NCI-H69 (cell line): ENCODE results near the gene PRR5L.
"Not testable (repeated sequence)": the region's sequence is repeated elsewhere in the genome, so short reads cannot be mapped to it uniquely, and the experiment has no call there.

ENCODE experiments used
- DNase-seq: peaks from one replicate; lab custom pipeline; 2025; lab: John Stamatoyannopoulos, UW

PRR5L gene

DNA sequence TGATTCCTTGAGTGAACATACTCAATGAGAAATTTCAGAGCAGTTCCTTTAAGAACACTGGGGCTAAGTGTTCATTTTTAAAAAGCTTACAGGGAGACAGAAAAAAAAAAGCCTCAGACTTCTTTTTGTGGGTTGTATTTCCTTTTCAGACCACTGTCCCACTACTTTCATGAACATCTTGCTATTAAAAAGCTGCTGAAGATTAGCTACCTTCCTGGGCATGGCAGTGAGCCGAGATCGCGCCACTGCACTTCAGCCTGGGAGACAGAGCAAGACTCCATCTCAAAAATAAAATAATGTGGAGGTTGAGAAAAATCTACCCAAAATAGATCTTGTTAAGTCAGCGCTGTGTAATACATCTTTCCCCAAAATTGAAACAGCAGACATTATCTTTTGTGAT, 203.2 kb downstream of the PRR5L start:
- DNase-seq, result no peak

DNA sequence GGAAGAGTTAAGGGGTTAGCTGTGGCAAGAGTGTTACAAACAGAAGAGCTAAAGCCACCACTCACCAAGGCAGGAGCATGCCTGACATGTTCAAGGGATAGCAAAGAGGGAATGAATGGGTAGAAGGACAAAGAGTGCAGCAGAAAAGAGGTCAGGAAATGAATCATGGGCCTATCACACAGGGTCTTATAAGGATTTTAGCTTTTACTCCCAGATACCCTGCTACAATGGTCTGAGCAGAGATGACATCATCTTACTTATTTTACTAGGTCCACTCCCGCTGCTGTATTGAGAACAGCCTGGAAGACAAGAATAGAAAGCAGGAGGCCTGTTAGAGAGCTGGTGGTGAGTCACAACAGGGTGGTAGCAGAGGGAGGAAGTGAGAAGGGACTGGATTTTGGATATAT, 204.2 kb downstream of the PRR5L start:
- peak; percentile 16 for DNase-seq

DNA sequence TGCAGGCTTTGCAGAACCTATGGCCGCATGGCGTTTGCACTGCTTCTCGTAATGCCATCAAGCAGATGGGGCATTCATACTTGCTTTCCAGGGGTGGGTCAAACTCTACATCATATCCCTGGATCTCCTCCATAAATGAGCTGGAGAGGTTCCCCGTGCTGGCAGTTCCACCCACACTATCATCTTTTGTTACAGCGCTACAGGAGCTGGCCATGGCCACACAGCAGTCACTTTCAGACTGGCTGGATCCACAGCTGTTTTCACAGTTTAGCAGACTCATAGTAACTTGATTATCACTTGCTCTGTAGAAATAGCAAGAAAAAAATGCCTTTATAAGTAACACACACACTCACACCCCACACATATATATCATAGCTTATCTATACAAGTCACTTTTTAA, 205.1 kb downstream of the PRR5L start:
- DNase-seq, result no peak

DNA sequence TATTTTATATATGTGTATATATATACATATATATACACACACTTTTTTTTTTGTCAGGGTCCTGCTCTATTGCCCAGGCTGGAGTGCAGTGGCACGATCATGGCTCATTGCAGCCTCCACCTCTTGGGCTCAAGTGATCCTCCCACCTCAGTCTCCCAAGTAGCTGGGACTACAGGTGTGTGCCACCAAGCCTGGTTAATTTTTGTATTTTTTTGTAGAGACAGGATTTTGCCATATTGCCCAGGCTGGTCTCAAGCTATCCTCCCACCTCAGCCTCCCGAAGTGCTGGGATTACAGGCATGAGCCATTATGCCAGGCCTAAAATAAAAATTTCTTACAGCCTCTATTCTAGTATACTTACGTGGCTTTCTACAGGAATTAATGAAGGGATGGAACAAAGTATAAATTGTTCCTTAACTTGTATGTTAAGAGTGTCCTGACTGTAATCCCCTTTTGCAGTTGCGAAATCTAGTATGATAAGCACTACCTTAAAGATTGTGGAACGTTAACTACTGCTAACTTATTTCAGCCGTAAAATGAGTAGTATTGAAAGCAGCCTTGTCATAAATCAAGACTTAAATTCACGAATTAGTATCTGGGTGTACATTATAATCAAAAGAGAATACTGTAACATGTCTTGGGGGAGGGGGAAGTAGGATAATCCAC, 211.9 kb downstream of the PRR5L start:
- DNase-seq, result no peak

DNA sequence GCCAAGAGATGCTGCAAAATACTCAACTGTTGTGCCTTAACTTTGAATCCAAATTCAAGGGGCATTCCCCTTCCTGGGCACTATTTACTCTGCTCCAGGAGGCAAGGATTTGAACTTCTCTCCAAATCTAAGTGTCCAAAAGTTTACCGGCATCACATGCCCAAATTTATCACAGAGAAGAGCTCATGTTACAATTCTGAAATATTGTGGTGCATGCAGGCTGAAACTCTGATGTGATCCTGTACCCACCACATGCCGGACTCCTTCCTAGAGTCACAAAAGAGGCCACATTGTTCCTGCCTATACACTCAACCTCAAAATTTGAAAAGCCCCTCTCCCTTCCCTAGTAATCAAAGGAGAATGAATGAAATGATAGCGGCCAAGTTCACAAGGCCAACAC, 212.7 kb downstream of the PRR5L start:
- no peak for DNase-seq

DNA sequence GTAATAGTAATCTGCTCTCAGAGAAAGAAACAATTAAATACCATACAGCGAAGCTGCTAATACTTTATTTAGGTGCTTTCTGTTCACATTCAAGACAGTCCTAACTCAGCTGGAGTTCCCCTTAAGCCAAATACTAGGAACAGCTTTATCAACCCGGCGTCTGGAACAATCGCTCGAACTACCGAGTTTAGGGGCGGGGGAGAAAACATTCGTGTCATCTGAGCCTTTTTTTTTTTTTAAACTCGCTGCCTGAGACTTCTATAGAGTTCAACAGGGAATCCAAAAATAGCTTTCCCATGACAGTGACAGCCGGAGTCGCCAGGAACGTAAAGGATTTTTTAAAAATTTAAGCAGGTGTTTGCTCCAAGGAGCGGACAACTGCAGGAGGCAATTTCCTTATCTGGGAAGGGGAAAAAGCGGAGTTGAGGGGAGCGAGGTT, 213.1 kb downstream of the PRR5L start:
- DNase-seq, result peak; percentile 52

DNA sequence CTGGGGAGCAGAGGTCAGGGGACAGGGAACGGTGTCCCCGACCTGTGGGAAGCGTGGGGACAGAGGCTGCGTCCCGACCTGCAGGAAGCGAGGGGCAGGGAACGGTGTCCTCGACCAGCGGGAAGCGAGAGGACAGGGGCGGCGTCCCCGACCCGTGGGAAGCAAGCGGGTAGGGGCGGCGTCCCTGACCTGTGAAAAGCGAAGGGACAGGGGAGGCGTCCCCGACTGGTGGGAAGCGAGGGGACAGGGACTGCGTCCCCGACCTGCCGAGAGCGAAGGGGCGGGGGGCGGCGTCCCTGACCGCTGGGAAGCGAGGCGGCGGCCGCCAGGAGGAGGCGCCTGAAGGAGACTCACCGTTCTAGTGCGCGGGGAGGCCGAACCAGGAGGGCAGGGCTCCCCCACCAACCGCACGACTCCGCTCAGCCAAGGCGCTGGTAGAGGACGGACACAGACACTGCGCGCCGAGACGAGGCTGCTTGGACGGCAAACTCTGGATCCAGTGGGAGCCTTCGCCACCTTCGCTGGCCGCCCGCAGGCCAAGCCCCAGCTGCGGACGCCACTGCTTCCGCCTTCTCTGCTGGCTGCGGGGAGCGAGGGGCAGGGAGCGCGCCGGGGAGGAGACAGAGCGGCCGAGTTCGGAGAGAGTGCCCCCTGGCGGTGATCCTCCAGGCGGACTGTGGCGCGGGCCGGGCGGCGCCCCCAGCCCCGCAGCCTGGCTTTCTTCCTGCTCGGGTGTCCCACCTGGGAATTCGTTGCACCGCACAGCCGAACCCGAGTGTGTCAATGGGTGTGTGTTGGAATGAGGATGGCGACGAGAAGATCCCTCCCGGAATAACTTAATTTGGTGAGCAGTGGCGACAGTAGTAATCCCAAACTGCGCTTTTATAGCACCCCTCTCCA, 213.9 kb downstream of the PRR5L start, which contains the start of gene TRAF6:
TRAF6 (minus strand) TSS at position 579 of the 900 bp plus-strand sequence. CDS start 8,757 bp downstream, outside the sequence.
- DNase-seq, result peak; percentile 93

DNA sequence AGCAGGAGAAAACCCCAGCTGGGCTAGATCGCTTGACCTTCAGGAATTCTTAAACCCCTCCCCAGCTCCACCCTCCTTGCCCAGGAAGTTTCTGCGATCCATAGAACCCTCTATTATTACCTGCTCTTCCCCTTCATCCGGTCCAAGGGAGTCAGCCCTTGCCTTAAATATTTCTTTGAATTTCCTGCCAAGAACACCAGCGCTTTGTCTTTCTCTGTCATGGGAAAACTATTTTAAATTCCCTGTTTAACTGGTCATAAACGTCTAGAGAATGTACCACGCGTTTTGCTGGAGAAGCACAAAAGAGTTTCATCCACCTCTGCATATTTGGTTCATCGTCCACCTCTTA, 214.5 kb downstream of the PRR5L start:
- peak; percentile 51 for DNase-seq

DNA sequence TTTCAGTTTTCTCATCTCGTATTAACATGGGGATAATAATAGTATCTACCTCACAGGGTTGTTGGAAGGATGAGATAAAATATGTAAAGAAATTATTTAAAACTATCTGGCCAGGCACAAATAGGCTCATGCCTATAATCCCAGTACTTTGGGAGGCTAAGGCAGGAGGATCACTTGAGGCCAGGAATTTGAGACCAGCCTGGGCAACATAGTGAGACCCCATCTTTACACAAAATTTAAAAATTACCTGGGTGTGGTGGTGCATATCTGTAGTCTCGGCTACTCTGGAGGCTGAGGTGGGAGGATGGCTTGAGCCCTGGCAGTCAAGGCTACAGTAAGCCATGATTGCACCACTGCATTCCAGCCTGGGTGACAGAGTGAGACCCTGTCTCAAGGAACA, 215.0 kb downstream of the PRR5L start:
- DNase-seq, result not testable (repeated sequence)

DNA sequence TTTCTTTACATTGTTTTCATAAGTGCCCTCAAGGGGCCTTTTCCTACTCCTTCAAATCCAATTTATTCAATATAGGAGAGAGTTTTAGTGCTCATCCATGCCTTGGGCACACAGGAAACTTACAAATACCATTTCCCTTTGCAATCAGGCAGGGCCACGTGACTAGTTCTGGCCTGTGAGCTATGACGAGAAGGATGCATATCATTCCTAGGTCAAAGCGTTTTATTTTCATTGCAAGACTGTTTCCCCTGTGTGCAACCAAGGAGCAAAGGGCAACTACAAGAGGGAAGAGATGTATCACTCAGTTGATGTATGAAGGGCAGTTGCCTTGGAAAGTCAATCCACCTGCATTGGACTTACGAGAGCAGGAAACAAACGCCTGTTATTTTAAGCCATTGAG, 215.9 kb downstream of the PRR5L start:
- no peak for DNase-seq

DNA sequence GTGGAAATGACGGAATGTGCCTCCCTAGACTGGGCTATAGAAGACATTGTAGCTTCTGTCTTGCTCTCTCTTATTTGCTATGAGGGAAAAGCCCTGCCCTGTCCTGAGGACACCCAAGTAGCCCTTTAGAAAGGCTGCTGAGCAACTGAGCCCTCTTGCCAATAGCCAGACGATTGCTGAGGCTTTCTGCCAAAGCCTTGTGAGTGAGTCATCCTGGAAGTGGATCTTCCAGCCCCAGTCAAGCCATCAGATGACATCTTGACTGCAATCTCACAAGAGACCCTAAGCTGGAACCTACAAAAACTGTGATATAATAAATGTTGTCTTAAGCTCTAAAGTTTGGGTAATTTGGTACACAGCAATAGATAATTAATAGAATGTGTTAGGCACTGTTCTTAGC, 217.9 kb downstream of the PRR5L start:
- no peak for DNase-seq
